ENCODE results near the gene KCND2.

KCND2 gene

GRCh38 chr7:120733835-120734234 is 460.9 kb downstream of the KCND2 start:
- TF ChIP-seq CTCF (conservative IDR thresholded peaks at IDR 0.05; ENCODE audit: low read depth, low read length) = no peak

GRCh38 chr7:120735791-120736190 is 462.8 kb downstream of the KCND2 start:
- peak; percentile 92 for DNase-seq (ENCODE audit: low read depth)
- no peak for TF ChIP-seq CTCF (conservative IDR thresholded peaks at IDR 0.05; ENCODE audit: low read depth, low read length)
- no peak overlapping the region for H3K4me3 ChIP-seq (ENCODE audit: low read length)

More at GRCh38 chr7:120733835-120734234, 460.9 kb downstream of the KCND2 start:
- no peak for DNase-seq (ENCODE audit: low read depth)
- H3K4me3 ChIP-seq (ENCODE audit: low read length) = no peak overlapping the region

GRCh38 chr7:120738816-120739215 is 465.8 kb downstream of the KCND2 start:
- no peak for TF ChIP-seq CTCF (conservative IDR thresholded peaks at IDR 0.05; ENCODE audit: low read depth, low read length)
- no peak for DNase-seq (ENCODE audit: low read depth)
- no peak overlapping the region for H3K4me3 ChIP-seq (ENCODE audit: low read length)

- H3K4me3 ChIP-seq (ENCODE audit: low read length) = no peak overlapping the region
- no peak for DNase-seq (ENCODE audit: low read depth)
- no peak for TF ChIP-seq CTCF (conservative IDR thresholded peaks at IDR 0.05; ENCODE audit: low read depth, low read length)
These were observed 467.4 kb downstream of the KCND2 start for GRCh38 chr7:120740348-120740747.

- TF ChIP-seq CTCF (conservative IDR thresholded peaks at IDR 0.05; ENCODE audit: low read depth, low read length) = no peak
- DNase-seq (ENCODE audit: low read depth) = no peak
- no peak overlapping the region for H3K4me3 ChIP-seq (ENCODE audit: low read length)
These were observed 468.5 kb downstream of the KCND2 start for GRCh38 chr7:120741371-120742042.

- no peak for TF ChIP-seq CTCF (conservative IDR thresholded peaks at IDR 0.05; ENCODE audit: low read depth, low read length)
- H3K4me3 ChIP-seq (ENCODE audit: low read length) = no peak overlapping the region
- no peak for DNase-seq (ENCODE audit: low read depth)
These were observed 469.4 kb downstream of the KCND2 start for GRCh38 chr7:120742372-120742771.

GRCh38 chr7:120743128-120743527 is 470.2 kb downstream of the KCND2 start:
- no peak for TF ChIP-seq CTCF (conservative IDR thresholded peaks at IDR 0.05; ENCODE audit: low read depth, low read length)
- no peak for DNase-seq (ENCODE audit: low read depth)
- no peak overlapping the region for H3K4me3 ChIP-seq (ENCODE audit: low read length)
